Left lobe of liver (tissue), 1 donor: ENCODE data around the gene KIF20B. TPM values are rescaled to one million over a fixed set of nuclear protein-coding genes. Genes with fewer than 3 reads are reported as not detected.

Experiments
- total RNA-seq: library from RNA; stranded (reverse); gene quantifications from one replicate; pipeline ENCODE4 v1.2.1, GENCODE V29; 2021
- donor health status: DM: no; HTN: yes; CAD: no.

KIF20B gene
- total RNA-seq, 1 donor from 2014 or later, result 2.0 TPM

Other genes starting within 250 kb of the KIF20B start
- gene SLC16A12, start 166.0 kb upstream of the KIF20B start, total RNA-seq, result 0.38 TPM
- 48.9 TPM for gene PANK1, start 56.3 kb upstream of the KIF20B start, total RNA-seq